Psoas muscle (tissue), 8 donors: ENCODE results near the gene PTGDS. TPM values are rescaled to one million over a fixed set of nuclear protein-coding genes. Genes with fewer than 3 reads are reported as not detected.
"Not testable (repeated sequence)": the region's sequence is repeated elsewhere in the genome, so short reads cannot be mapped to it uniquely, and the experiment has no call there.

ENCODE experiments used
- ATAC-seq, 4 donors: fragments of 200-7000 bp; cut with Tn5 transposase; one replicate each; pipeline ENCODE4 v1.9.1; 2020; ENCODE audit warnings: moderate library complexity in 3 of 4, mild to moderate bottlenecking in 2 of 4
- DNase-seq, 2 donors: peaks; one replicate each; pipeline ENCODE4 v3.0.0-alpha.2; 2020
- H3K27ac ChIP-seq: fragments of 200-600 bp; one replicate; pipeline ENCODE4 v1.8.0; 2022
- H3K27me3 ChIP-seq, 3 donors: fragments of 200-600 bp in 1 of 3; one replicate each; pipeline versions ENCODE4 v1.6.1 to v1.8.0; 2013 to 2022; ENCODE audit warnings: low read length in 2 of 3, mild to moderate bottlenecking in 2 of 3, moderate library complexity in 1 of 3; ENCODE audit not compliant: insufficient read depth in 3 of 3
- H3K36me3 ChIP-seq, 2 donors: fragments of 200-600 bp in 1 of 2; one replicate each; pipeline versions ENCODE4 v1.6.1 to v1.8.0; 2013 to 2022; ENCODE audit warnings: low read depth in 1 of 2, mild to moderate bottlenecking in 1 of 2, moderate library complexity in 1 of 2; ENCODE audit not compliant: insufficient read depth in 1 of 2
- H3K4me1 ChIP-seq: fragments of 200-600 bp; one replicate; pipeline ENCODE4 v1.8.0; 2022
- H3K4me3 ChIP-seq: fragments of 200-600 bp; one replicate; pipeline ENCODE4 v1.8.0; 2022; ENCODE audit warnings: mild to moderate bottlenecking
- H3K9me3 ChIP-seq: fragments of 200-600 bp; one replicate; pipeline ENCODE4 v1.8.0; 2022
- CTCF ChIP-seq: fragments of 200-600 bp; IDR thresholded peaks from one replicate; pipeline ENCODE4 v1.8.0; 2022; ENCODE audit warnings: antibody characterized with exemption
- WGBS, 3 donors: extraction: QIAGEN DNeasy Blood & Tissue Kit; methylation state at CpG; one replicate each; pipeline versions ENCODE4 v1.1.6 to v1.1.7; 2013; 5-methylcytosine and 5-hydroxymethylcytosine counted together
- intact Hi-C, 2 donors: fragments of 100-400 bp; cut with DNase I; formaldehyde crosslinking; loops; one replicate each; pipeline versions ENCODE4 v1.11.0 to v1.14.2; 2022
- polyA plus RNA-seq, 3 donors: library from polyadenylated mRNA; stranded (reverse); fragments of 200-250 nt; gene quantifications; one replicate each; pipeline ENCODE4 v1.2.3, GENCODE V29; 2013
- total RNA-seq, 4 donors: library from RNA; stranded (reverse); fragmentation: NEBNext Ultra II Directional in 2 of 4; extraction: Animal tissue kit (Norgen Biotek cat#: 25700) in 2 of 4; gene quantifications; one replicate each; pipeline versions ENCODE4 v1.2.1 to v1.2.4, GENCODE V29; 2021 to 2023
- donor health status: healthy with polysubstance abuse.
- donor health status: DM: no; HTN: no; CAD: no; lungs with moderate emphysema.
- donor health status: Bipolar disorder and iron deficiency.
- donor health status: healthy.
- donor health status: DM: yes; HTN: yes; CAD: no.
- donor health status: DM: no; HTN: no; CAD: no.
- donor health status: DM: no; HTN: no; CAD: no.
- donor health status: DM: yes; HTN: yes; CAD: no.

PTGDS gene
- total and polyA plus RNA-seq, 7 donors: 23.3 to 130 (median 37.9) TPM

GRCh38 chr9:137002646-137003041, 25.3 kb downstream of the PTGDS start:
- DNase-seq: no peak
- intact Hi-C loops: no loop called here
- no peak for ATAC-seq
- no peaks in the 10 kb centered on the region for H3K27me3 ChIP-seq
- no peaks in the 10 kb centered on the region for H3K36me3 ChIP-seq
- no peaks in the 10 kb centered on the region for H3K4me1 ChIP-seq
- no peak for TF ChIP-seq CTCF
- no peaks in the 10 kb centered on the region for H3K9me3 ChIP-seq
- H3K27ac ChIP-seq: no peak overlapping the region
- no peak overlapping the region for H3K4me3 ChIP-seq
- 80 to 86% (median 84%) methylated on average over 10 of the region's 10 CpGs for WGBS, 3 donors

GRCh38 chr9:137004285-137004684, 27.0 kb downstream of the PTGDS start:
- H3K27ac ChIP-seq, H3K9me3 ChIP-seq, H3K27me3 ChIP-seq, intact Hi-C loops, DNase-seq, H3K4me1 ChIP-seq, ATAC-seq, H3K36me3 ChIP-seq, H3K4me3 ChIP-seq: not testable (repeated sequence)
- WGBS, 3 donors: 36 to 42% (median 38%) methylated on average over 17 of the region's 17 CpGs
- peak; percentile 42 for TF ChIP-seq CTCF

- Histone ChIP-seq H3K9me3 (no peaks in the 10 kb centered on the region), H3K27ac (no peak overlapping the region), H3K4me1 (no peaks in the 10 kb centered on the region), H3K4me3 (no peak overlapping the region), H3K27me3 (no peaks in the 10 kb centered on the region), H3K36me3 (peaks cover 0 to 13% of the 10 kb centered on the region in 2 donors)
- 58 to 70% (median 64%) methylated on average over 24 of the region's 24 CpGs for WGBS, 3 donors
- ATAC-seq: no peak
- no peak for DNase-seq
- no peak for TF ChIP-seq CTCF
- intact Hi-C loops: no loop called here
Observed at GRCh38 chr9:137006116-137007003, 29.1 kb downstream of the PTGDS start.

- no peak for DNase-seq
- no peaks in the 10 kb centered on the region for H3K4me1 ChIP-seq
- 62 to 73% (median 63%) methylated on average over 29 to 30 of the region's 30 CpGs for WGBS, 3 donors
- no peak overlapping the region for H3K27ac ChIP-seq
- no peak for ATAC-seq
- H3K4me3 ChIP-seq: no peak overlapping the region
- no peaks in the 10 kb centered on the region for H3K27me3 ChIP-seq
- intact Hi-C loops: no loop called here
- no peak for TF ChIP-seq CTCF
- peaks cover 0 to 22% of the 10 kb centered on the region in 2 donors for H3K36me3 ChIP-seq
- H3K9me3 ChIP-seq: no peaks in the 10 kb centered on the region
Observed at GRCh38 chr9:137007108-137007815, 30.0 kb downstream of the PTGDS start.
